HEK293 (cell line): ENCODE results near the gene MBD1.

Source experiments
- GLIS2 ChIP-seq: fragments of 450-650 bp; formaldehyde crosslinking; IDR thresholded peaks from 2 replicates; pipeline ENCODE4 v1.5.1; 2016; ENCODE audit warnings: missing biosample characterization, missing genetic modification characterization
- KLF9 ChIP-seq: fragments of 450-650 bp; formaldehyde crosslinking; IDR thresholded peaks from 2 replicates; pipeline ENCODE4 v1.5.1; 2016; ENCODE audit warnings: missing biosample characterization, missing genetic modification characterization, low read depth
- PRDM1 ChIP-seq: fragments of 450-650 bp; formaldehyde crosslinking; IDR thresholded peaks from 2 replicates; pipeline ENCODE4; 2016; ENCODE audit warnings: missing biosample characterization, missing genetic modification characterization
- PRDM2 ChIP-seq: fragments of 450-650 bp; formaldehyde crosslinking; IDR thresholded peaks from 2 replicates; pipeline ENCODE4 v1.5.1; 2016; ENCODE audit warnings: missing biosample characterization, missing genetic modification characterization, borderline replicate concordance
- REPIN1 ChIP-seq: fragments of 450-650 bp; formaldehyde crosslinking; IDR thresholded peaks from 2 replicates; pipeline ENCODE4 v1.5.1; 2017; ENCODE audit warnings: missing biosample characterization, missing genetic modification characterization, low read depth
- REST ChIP-seq: fragments of 450-650 bp; formaldehyde crosslinking; IDR thresholded peaks from 2 replicates; pipeline ENCODE4 v1.5.1; 2016; ENCODE audit warnings: missing biosample characterization, missing genetic modification characterization
- ZBTB10 ChIP-seq: fragments of 450-650 bp; formaldehyde crosslinking; IDR thresholded peaks from 2 replicates; pipeline ENCODE4 v1.5.1; 2016; ENCODE audit warnings: missing biosample characterization, missing genetic modification characterization
- ZNF157 ChIP-seq: fragments of 450-650 bp; formaldehyde crosslinking; IDR thresholded peaks from 2 replicates; pipeline ENCODE4 v1.5.1; 2016; ENCODE audit warnings: missing biosample characterization, missing genetic modification characterization
- ZNF292 ChIP-seq: fragments of 450-650 bp; formaldehyde crosslinking; IDR thresholded peaks from 2 replicates; pipeline ENCODE4 v1.5.1; 2016; ENCODE audit warnings: low read depth, missing biosample characterization, missing genetic modification characterization, borderline replicate concordance
- ZNF354C ChIP-seq: fragments of 450-650 bp; formaldehyde crosslinking; IDR thresholded peaks from 2 replicates; pipeline ENCODE4 v1.5.1; 2016; ENCODE audit warnings: missing biosample characterization, missing genetic modification characterization, low read depth, borderline replicate concordance
- ZNF645 ChIP-seq: fragments of 450-650 bp; formaldehyde crosslinking; IDR thresholded peaks from 2 replicates; pipeline ENCODE4; 2016; ENCODE audit warnings: missing biosample characterization, missing genetic modification characterization
- ZNF658 ChIP-seq: fragments of 450-650 bp; formaldehyde crosslinking; IDR thresholded peaks from 2 replicates; pipeline ENCODE4; 2016; ENCODE audit warnings: missing biosample characterization, missing genetic modification characterization
- ZNF704 ChIP-seq: fragments of 450-650 bp; formaldehyde crosslinking; IDR thresholded peaks from 2 replicates; pipeline ENCODE4 v1.5.1; 2016; ENCODE audit warnings: missing biosample characterization, missing genetic modification characterization
- ZNF76 ChIP-seq: fragments of 450-650 bp; formaldehyde crosslinking; IDR thresholded peaks from 2 replicates; pipeline ENCODE4; 2016; ENCODE audit warnings: low read depth, missing biosample characterization, missing genetic modification characterization, borderline replicate concordance
- ZNF837 ChIP-seq: fragments of 450-650 bp; formaldehyde crosslinking; IDR thresholded peaks from 2 replicates; pipeline ENCODE4 v1.5.1; 2016; ENCODE audit warnings: missing biosample characterization, missing genetic modification characterization
- ZSCAN16 ChIP-seq: fragments of 450-650 bp; formaldehyde crosslinking; IDR thresholded peaks from 2 replicates; pipeline ENCODE4 v1.5.1; 2016; ENCODE audit warnings: missing biosample characterization, missing genetic modification characterization
- ZSCAN30 ChIP-seq: fragments of 450-650 bp; IDR thresholded peaks from 2 replicates; pipeline ENCODE4 v1.5.1; 2018; ENCODE audit warnings: missing biosample characterization, mild to moderate bottlenecking, missing genetic modification characterization, moderate library complexity
- TF ChIP-seq, protein P1 (sequence below): fragments of 450-650 bp; formaldehyde crosslinking; conservative IDR thresholded peaks from 2 replicates; pipeline ENCODE4 v1.5.1; 2016; ENCODE audit warnings: low read depth, missing biosample characterization, missing genetic modification characterization

Gene MBD1

GRCh38 chr18:50281972-50282520, 723 bp upstream of the MBD1 start (continued):
- TF ChIP-seq REST (tag by site-specific recombination) (no peak), KLF9 (tag by site-specific recombination) (peak; percentile 85), ZNF658 (tag by site-specific recombination) (no peak), PRDM2 (0 out of 2 replicates have a peak, but pooled peaks have one; percentile 61), PRDM1 (tag by site-specific recombination) (no peak), ZSCAN30 (tag by site-specific recombination) (no peak), ZNF645 (no peak), ZBTB10 (tag by site-specific recombination) (peak; percentile 70), GLIS2 (tag by site-specific recombination) (peak; percentile 85), ZNF292 (tag by site-specific recombination) (no peak), ZNF76 (tag by site-specific recombination) (no peak), REPIN1 (no peak), ZNF704 (no peak), ZNF354C (tag by site-specific recombination) (no peak), ZNF837 (tag by site-specific recombination) (no peak), ZNF157 (tag by site-specific recombination) (0 out of 2 replicates have a peak, but pooled peaks have one; percentile 49), ZSCAN16 (tag by site-specific recombination) (no peak)
- TF ChIP-seq, protein P1, sequence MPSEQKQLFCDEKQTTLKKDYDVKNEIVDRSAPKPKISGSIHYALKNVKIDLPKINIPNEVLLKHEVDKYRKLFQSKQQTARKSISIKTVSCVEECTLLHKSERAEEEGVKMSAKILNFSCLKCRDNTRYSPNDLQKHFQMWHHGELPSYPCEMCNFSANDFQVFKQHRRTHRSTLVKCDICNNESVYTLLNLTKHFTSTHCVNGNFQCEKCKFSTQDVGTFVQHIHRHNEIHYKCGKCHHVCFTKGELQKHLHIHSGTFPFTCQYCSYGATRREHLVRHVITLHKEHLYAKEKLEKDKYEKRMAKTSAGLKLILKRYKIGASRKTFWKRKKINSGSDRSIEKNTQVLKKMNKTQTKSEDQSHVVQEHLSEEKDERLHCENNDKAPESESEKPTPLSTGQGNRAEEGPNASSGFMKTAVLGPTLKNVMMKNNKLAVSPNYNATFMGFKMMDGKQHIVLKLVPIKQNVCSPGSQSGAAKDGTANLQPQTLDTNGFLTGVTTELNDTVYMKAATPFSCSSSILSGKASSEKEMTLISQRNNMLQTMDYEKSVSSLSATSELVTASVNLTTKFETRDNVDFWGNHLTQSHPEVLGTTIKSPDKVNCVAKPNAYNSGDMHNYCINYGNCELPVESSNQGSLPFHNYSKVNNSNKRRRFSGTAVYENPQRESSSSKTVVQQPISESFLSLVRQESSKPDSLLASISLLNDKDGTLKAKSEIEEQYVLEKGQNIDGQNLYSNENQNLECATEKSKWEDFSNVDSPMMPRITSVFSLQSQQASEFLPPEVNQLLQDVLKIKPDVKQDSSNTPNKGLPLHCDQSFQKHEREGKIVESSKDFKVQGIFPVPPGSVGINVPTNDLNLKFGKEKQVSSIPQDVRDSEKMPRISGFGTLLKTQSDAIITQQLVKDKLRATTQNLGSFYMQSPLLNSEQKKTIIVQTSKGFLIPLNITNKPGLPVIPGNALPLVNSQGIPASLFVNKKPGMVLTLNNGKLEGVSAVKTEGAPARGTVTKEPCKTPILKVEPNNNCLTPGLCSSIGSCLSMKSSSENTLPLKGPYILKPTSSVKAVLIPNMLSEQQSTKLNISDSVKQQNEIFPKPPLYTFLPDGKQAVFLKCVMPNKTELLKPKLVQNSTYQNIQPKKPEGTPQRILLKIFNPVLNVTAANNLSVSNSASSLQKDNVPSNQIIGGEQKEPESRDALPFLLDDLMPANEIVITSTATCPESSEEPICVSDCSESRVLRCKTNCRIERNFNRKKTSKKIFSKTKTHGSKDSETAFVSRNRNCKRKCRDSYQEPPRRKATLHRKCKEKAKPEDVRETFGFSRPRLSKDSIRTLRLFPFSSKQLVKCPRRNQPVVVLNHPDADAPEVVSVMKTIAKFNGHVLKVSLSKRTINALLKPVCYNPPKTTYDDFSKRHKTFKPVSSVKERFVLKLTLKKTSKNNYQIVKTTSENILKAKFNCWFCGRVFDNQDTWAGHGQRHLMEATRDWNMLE (tag by site-specific recombination) = no peak
